Pancreas (tissue), 10 donors: ENCODE data around the gene UBA7. TPM values are rescaled to one million over a fixed set of nuclear protein-coding genes. Genes with fewer than 3 reads are reported as not detected.

Source experiments
- ATAC-seq, 4 donors: fragments of 200-7000 bp; cut with Tn5 transposase; one replicate each; pipeline versions ENCODE4 v1.8.0 to v1.9.1; 2020; ENCODE audit warnings: mild to moderate bottlenecking in 4 of 4, moderate library complexity in 4 of 4
- DNase-seq, 6 donors: peaks; one replicate each; pipeline ENCODE4 v3.0.0-alpha.2; 2020
- FAIRE-seq: peaks from 2 replicates; lab custom pipeline; 2012; peaks lifted over from hg19 to GRCh38; lab: Jason Lieb, UNC
- H3K27ac ChIP-seq, 4 donors: fragments of 200-600 bp; sonication (generic); 1 replicate in 3 of 4; 2 replicates in 1 of 4; pipeline versions ENCODE4 v1.5.0 to v1.8.0; 2020
- H3K27me3 ChIP-seq, 4 donors: fragments of 200-600 bp; one replicate each; pipeline ENCODE4 v1.8.0; 2021
- H3K36me3 ChIP-seq, 3 donors: fragments of 200-600 bp; sonication (generic) in 1 of 3; one replicate each; pipeline versions ENCODE4 v1.5.0 to v1.8.0; 2020 to 2021
- H3K4me1 ChIP-seq, 3 donors: fragments of 200-600 bp; one replicate each; pipeline ENCODE4 v1.8.0; 2021
- H3K4me3 ChIP-seq, 4 donors: fragments of 200-600 bp; sonication (generic) in 2 of 4; one replicate each; pipeline versions ENCODE4 v1.5.0 to v1.8.0; 2020 to 2021
- H3K9me3 ChIP-seq, 4 donors: fragments of 200-600 bp; one replicate each; pipeline ENCODE4 v1.8.0; 2021
- CTCF ChIP-seq, 4 donors: fragments of 200-600 bp; sonication (generic) in 3 of 4; IDR thresholded peaks; one replicate each; pipeline versions ENCODE4 v1.5.0 to v1.8.0; 2021; ENCODE audit warnings: antibody characterized with exemption in 4 of 4
- WGBS, 2 donors: extraction: QIAGEN DNeasy Blood & Tissue Kit; methylation state at CpG; one replicate each; pipeline ENCODE4 v1.1.7; 2013; 5-methylcytosine and 5-hydroxymethylcytosine counted together
- intact Hi-C, 3 donors: fragments of 100-400 bp; cut with DNase I; formaldehyde crosslinking; loops; one replicate each; pipeline versions ENCODE4 v1.11.1 to v1.14.2; 2022
- polyA plus RNA-seq, 2 donors: library from polyadenylated mRNA; stranded (reverse); fragments of 200-250 nt; gene quantifications; one replicate each; pipeline ENCODE4 v1.2.3, GENCODE V29; 2013
- total RNA-seq, 6 donors: library from RNA; stranded (reverse); fragmentation: NEBNext Ultra II Directional in 4 of 6; extraction: Animal tissue kit (Norgen Biotek cat#: 25700) in 4 of 6; gene quantifications; one replicate each; pipeline versions ENCODE4 v1.2.1 to v1.2.4, GENCODE V29; 2021 to 2023
- donor health status: healthy with polysubstance abuse.
- donor health status: DM: no; HTN: no; CAD: no; lungs with moderate emphysema.
- donor health status: DM: no; HTN: no; CAD: no.
- donor health status: control.
- donor health status: control.
- donor health status: Bipolar disorder and iron deficiency.
- donor health status: DM: yes; HTN: yes; CAD: no.
- donor health status: DM: no; HTN: no; CAD: no.
- donor health status: DM: no; HTN: no; CAD: no.
- donor health status: DM: yes; HTN: yes; CAD: no.

The UBA7 gene
- total and polyA plus RNA-seq, 8 donors = 17.7 to 86.2 (median 29.7) TPM

- no peak overlapping the region for H3K4me3 ChIP-seq
- no peak for ATAC-seq
Observed at GRCh38 chr3:49794926-49795905, 18.5 kb downstream of the UBA7 start.

GRCh38 chr3:49794431-49794830 lies 19.3 kb downstream of the UBA7 start:
- DNase-seq (no peak), FAIRE-seq (no peak), ATAC-seq (no peak)
- Histone ChIP-seq H3K36me3 (no peaks in the 10 kb centered on the region), H3K27ac (no peak overlapping the region), H3K9me3 (no peaks in the 10 kb centered on the region), H3K4me3 (no peak overlapping the region), H3K4me1 (no peaks in the 10 kb centered on the region), H3K27me3 (no peaks in the 10 kb centered on the region)
- WGBS, 2 donors = 72 to 84% methylated on average over 4 of the region's 4 CpGs
- no peak for TF ChIP-seq CTCF (IDR thresholded peaks at IDR 0.05)
- intact Hi-C loops = no loop called here

More at GRCh38 chr3:49794926-49795905, 18.5 kb downstream of the UBA7 start:
- no peaks in the 10 kb centered on the region for H3K9me3 ChIP-seq
- DNase-seq (peak in 1 of 6 donors; percentile 56), FAIRE-seq (no peak)
- intact Hi-C loops = no loop called here
- H3K27ac ChIP-seq = no peak overlapping the region
- no peaks in the 10 kb centered on the region for H3K27me3 ChIP-seq
- no peaks in the 10 kb centered on the region for H3K36me3 ChIP-seq
- 81 to 87% methylated on average over 24 of the region's 24 CpGs for WGBS, 2 donors
- no peak for TF ChIP-seq CTCF (IDR thresholded peaks at IDR 0.05)
- no peaks in the 10 kb centered on the region for H3K4me1 ChIP-seq

GRCh38 chr3:49793486-49794085 lies 20.2 kb downstream of the UBA7 start:
- intact Hi-C loops = no loop called here
- no peak overlapping the region for H3K4me3 ChIP-seq
- no peak for TF ChIP-seq CTCF (IDR thresholded peaks at IDR 0.05)
- H3K36me3 ChIP-seq = no peaks in the 10 kb centered on the region
- no peaks in the 10 kb centered on the region for H3K4me1 ChIP-seq
- H3K27me3 ChIP-seq = no peaks in the 10 kb centered on the region
- H3K9me3 ChIP-seq = no peaks in the 10 kb centered on the region
- 78 to 84% methylated on average over 13 of the region's 13 CpGs for WGBS, 2 donors
- no peak for ATAC-seq
- DNase-seq = no peak
- no peak for FAIRE-seq
- no peak overlapping the region for H3K27ac ChIP-seq

- no peak for TF ChIP-seq CTCF (IDR thresholded peaks at IDR 0.05)
- ATAC-seq (no peak), DNase-seq (peak in 1 of 6 donors; percentile 28), FAIRE-seq (no peak)
- WGBS, 2 donors = 71 to 75% methylated on average over 10 of the region's 10 CpGs
- no peak overlapping the region for H3K4me3 ChIP-seq
- no peak overlapping the region for H3K27ac ChIP-seq
- H3K27me3 ChIP-seq = no peaks in the 10 kb centered on the region
- H3K4me1 ChIP-seq = no peaks in the 10 kb centered on the region
- H3K9me3 ChIP-seq = no peaks in the 10 kb centered on the region
- no peaks in the 10 kb centered on the region for H3K36me3 ChIP-seq
- intact Hi-C loops = no loop called here
Observed at GRCh38 chr3:49792371-49793150, 21.2 kb downstream of the UBA7 start.
